ES-I3 (cell line): Measurements from ENCODE around the gene DUSP6.

Experiments used
- H3K36me3 ChIP-seq: 2 replicates; pipeline ENCODE4 v1.6.1; 2013; ENCODE audit warnings: mild to moderate bottlenecking, low read length, control low read depth, moderate library complexity; ENCODE audit not compliant: insufficient read depth
- H3K4me1 ChIP-seq: 2 replicates; pipeline ENCODE4 v1.6.1; 2013; ENCODE audit warnings: mild to moderate bottlenecking, control low read depth, low read length; ENCODE audit not compliant: insufficient read depth
- H3K9ac ChIP-seq: 2 replicates; pipeline ENCODE4 v1.6.1; 2013; ENCODE audit warnings: low read depth, mild to moderate bottlenecking, low read length, moderate library complexity
- H3K9me3 ChIP-seq: 2 replicates; pipeline ENCODE4 v1.6.1; 2013; ENCODE audit warnings: mild to moderate bottlenecking, low read length, moderate library complexity; ENCODE audit not compliant: control insufficient read depth, insufficient read depth

Gene DUSP6

GRCh38 chr12:89364631-89365030 is 12.3 kb upstream of the DUSP6 start:
- H3K9me3 ChIP-seq: no peaks in the 10 kb centered on the region
- H3K36me3 ChIP-seq: no peaks in the 10 kb centered on the region
- no peaks in the 10 kb centered on the region for H3K4me1 ChIP-seq
- H3K9ac ChIP-seq: no peak overlapping the region

GRCh38 chr12:89364058-89364457 is 11.8 kb upstream of the DUSP6 start:
- Histone ChIP-seq H3K9me3 (no peaks in the 10 kb centered on the region), H3K4me1 (no peaks in the 10 kb centered on the region), H3K36me3 (no peaks in the 10 kb centered on the region), H3K9ac (no peak overlapping the region)

DNA sequence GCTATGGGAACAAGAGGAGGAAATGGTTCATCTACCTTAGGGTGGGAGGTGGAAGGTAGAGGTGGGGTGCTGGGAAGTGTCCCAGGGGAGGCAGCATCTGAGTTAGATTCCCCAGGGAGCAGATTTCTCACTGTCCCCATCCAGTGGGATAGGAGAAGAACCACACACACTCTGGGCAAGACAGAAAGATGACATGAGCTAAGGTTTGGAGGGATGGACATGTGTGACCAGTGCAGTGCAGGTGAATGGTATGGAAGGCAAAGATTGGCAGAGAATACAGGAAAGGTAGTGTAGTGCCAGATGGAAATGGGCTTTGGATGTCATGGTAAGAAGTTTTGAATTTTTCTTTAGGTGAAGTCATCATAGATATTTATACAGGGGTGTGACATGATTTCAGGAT is 11.3 kb upstream of the DUSP6 start:
- H3K9ac ChIP-seq: no peak overlapping the region
- no peaks in the 10 kb centered on the region for H3K4me1 ChIP-seq
- H3K9me3 ChIP-seq: no peaks in the 10 kb centered on the region
- H3K36me3 ChIP-seq: no peaks in the 10 kb centered on the region

- Histone ChIP-seq H3K9me3 (no peaks in the 10 kb centered on the region), H3K9ac (no peak overlapping the region), H3K4me1 (no peaks in the 10 kb centered on the region), H3K36me3 (no peaks in the 10 kb centered on the region)
Measured at GRCh38 chr12:89363084-89363483, 10.8 kb upstream of the DUSP6 start.

DNA sequence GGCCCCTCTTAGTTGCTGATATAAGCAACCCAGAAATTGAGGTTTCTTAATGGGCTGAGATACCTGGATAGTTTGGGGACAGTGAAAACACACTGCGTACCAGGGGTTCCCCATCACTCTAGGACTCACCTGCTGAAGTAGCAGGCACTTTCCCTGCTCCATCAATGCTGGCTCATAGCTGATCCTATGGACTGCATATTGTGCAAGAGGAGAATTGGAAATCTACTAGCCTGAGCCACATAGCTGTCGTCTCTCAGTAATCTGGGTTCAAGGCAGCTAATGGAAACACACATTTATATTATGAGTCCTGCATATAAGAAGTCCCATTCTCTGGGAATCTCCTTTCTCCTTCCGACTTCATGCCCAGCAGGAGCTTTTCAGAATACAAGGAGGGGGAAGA is 7.3 kb upstream of the DUSP6 start:
- peaks cover 20% of the 10 kb centered on the region for H3K4me1 ChIP-seq

DNA sequence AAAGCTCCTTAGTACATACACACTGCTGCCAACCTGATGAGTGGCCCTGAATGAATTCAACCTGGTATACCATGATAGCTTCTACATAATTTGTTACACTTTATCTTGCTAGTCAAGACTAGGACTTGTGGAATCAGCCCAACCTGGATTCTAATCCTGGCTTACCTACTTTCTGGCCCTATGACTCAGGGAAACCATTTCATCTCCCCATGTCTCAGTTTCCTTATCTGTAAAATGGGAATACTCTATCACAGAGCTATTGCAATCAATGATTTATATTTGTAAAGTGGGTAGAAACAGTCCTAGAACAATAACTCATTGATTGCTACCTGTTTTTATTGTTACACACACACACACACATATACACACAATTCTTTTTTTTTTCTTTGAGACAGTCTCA is 6.5 kb upstream of the DUSP6 start:
- H3K4me1 ChIP-seq: peaks cover 20% of the 10 kb centered on the region
- no peaks in the 10 kb centered on the region for H3K9me3 ChIP-seq
- H3K9ac ChIP-seq: no peak overlapping the region
- no peaks in the 10 kb centered on the region for H3K36me3 ChIP-seq

More for the DNA sequence above, 7.3 kb upstream of the DUSP6 start:
- no peak overlapping the region for H3K9ac ChIP-seq
- H3K9me3 ChIP-seq: no peaks in the 10 kb centered on the region
- H3K36me3 ChIP-seq: no peaks in the 10 kb centered on the region

GRCh38 chr12:89357297-89357730 is 5.0 kb upstream of the DUSP6 start:
- no peaks in the 10 kb centered on the region for H3K36me3 ChIP-seq

DNA sequence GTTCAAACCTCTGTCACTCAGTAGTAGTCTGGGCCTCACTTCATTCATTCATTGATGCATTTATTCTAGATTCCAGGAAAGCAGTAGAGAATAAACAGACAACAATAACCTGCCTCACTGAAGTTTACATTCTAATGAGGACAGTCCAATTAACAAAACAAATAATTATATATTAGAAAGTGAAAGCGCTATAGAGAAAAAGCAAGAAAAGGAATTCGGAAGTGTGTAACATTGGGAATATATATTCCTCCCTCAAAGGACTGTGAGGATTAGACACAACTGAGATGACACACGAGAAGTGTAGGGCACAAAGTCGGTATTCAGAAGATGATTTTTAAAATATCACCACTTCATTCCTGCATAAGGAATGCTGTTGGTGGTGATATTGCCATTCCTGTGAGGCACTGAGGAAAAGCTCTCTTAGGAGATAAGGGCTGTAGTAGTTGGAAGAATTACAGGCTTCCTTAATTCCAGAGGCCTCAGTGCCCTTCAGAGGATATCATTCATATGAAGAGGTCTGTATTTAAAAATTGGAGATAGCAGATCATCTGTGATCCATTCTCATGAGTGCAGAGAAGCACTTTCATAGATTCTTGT is 3.9 kb upstream of the DUSP6 start:
- H3K4me1 ChIP-seq: peaks cover 20% of the 10 kb centered on the region
- no peaks in the 10 kb centered on the region for H3K9me3 ChIP-seq
- H3K36me3 ChIP-seq: no peaks in the 10 kb centered on the region
- H3K9ac ChIP-seq: no peak overlapping the region

More at GRCh38 chr12:89357297-89357730, 5.0 kb upstream of the DUSP6 start:
- H3K4me1 ChIP-seq: peaks cover 20% of the 10 kb centered on the region
- no peak overlapping the region for H3K9ac ChIP-seq
- H3K9me3 ChIP-seq: no peaks in the 10 kb centered on the region

GRCh38 chr12:89355243-89356068 is 3.2 kb upstream of the DUSP6 start:
- no peaks in the 10 kb centered on the region for H3K9me3 ChIP-seq
- H3K4me1 ChIP-seq: peaks cover 20% of the 10 kb centered on the region
- peak overlapping the region; percentile 78; the same call in 1 of the 2 replicates for H3K9ac ChIP-seq
- no peaks in the 10 kb centered on the region for H3K36me3 ChIP-seq

- Histone ChIP-seq H3K9ac (peak overlapping the region; percentile 78), H3K9me3 (no peaks in the 10 kb centered on the region), H3K4me1 (peaks cover 20% of the 10 kb centered on the region), H3K36me3 (no peaks in the 10 kb centered on the region)
Measured at GRCh38 chr12:89354612-89355067, 2.3 kb upstream of the DUSP6 start.

DNA sequence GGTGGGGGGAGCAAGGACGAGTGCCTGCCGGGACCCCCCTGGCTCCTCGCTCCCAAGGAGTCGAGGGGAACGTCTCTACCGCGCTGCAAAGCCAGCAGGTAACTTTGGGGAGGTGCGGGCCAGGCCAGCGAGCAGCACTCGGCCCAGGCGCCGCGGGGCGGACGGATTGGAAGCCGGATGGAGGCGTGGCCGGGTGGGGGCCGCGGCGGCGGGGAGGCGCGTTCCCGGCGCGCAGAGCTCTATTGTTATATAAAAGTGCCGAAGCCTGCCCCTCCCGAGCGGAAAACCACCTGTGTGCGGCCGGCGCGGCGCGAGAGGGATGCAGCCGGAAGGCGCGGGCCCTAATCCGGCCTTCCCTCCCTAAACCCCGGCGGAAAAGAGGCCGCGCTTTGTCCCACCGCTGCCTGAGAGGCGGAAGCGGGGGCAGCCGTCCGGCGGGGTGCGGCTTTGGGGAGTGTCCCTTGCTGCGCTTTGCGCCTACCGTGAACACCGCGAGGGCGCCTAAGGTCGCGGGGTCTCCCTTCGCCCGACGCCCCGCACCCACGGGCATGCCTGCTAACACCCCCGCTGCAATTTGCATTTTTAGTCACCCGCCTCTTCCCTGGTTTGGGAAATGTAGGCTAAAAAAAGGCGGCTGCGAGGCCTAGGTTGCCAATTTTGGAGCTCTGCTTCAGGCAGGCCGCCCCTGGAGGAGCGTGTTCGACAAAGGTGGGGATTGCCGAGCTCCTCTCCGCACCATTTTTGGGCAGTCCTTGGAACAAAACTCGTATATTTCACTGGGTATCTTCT is 1.7 kb upstream of the DUSP6 start:
- Histone ChIP-seq H3K9ac (peak overlapping the region; percentile 78), H3K4me1 (peaks cover 24% of the 10 kb centered on the region)

DNA sequence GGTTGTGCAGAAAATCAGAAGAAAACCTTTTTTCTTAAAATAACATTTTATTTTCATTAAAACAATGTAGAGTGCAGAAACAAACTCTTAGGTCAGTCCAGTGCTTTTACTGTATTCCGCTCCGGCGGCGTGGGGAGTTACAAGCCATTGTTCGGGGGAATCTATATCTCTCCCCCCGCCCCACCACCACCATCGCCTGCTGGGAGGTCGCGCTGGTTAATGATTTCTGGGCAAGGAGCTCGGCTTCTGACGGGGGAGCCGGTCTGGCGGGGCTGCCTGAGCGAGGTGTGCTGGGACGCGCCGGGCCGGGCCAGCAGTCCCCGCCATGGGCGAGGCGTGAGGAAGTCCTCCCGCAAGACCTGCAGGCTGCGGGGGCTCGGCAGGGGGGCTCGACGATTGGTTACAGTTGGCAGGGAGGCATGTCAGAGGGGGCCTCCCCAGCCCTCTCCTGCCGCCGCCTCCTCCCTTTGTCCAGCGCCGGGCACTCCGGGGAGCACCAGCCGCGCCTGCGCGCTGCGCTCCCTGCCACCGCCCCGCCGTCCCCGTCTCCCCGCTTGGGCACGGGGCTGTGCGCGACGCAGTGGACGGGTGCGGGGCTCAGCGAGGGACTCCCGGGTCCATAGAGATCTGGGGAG is 1.0 kb upstream of the DUSP6 start:
- H3K9me3 ChIP-seq: no peaks in the 10 kb centered on the region
- peaks cover 29% of the 10 kb centered on the region for H3K4me1 ChIP-seq
- peaks cover 9% of the 10 kb centered on the region; the same call in 1 of the 2 replicates for H3K36me3 ChIP-seq
- H3K9ac ChIP-seq: peak overlapping the region; percentile 78

More for the DNA sequence above, 1.7 kb upstream of the DUSP6 start:
- Histone ChIP-seq H3K36me3 (peaks cover 5% of the 10 kb centered on the region; the same call in 1 of the 2 replicates), H3K9me3 (no peaks in the 10 kb centered on the region)

GRCh38 chr12:89352242-89352491 is 134 bp downstream of the DUSP6 start:
- Histone ChIP-seq H3K4me1 (peaks cover 33% of the 10 kb centered on the region), H3K9ac (peak overlapping the region; percentile 76), H3K9me3 (no peaks in the 10 kb centered on the region), H3K36me3 (peaks cover 9% of the 10 kb centered on the region; the same call in 1 of the 2 replicates)
